Measurements from ENCODE around the gene ZNF516.

ZNF516 gene

GRCh38 chr18:76364282-76365259 lies 130.5 kb downstream of the ZNF516 start:
- DNase-seq (ENCODE audit: low read depth in 2 of 2): no peak

DNA sequence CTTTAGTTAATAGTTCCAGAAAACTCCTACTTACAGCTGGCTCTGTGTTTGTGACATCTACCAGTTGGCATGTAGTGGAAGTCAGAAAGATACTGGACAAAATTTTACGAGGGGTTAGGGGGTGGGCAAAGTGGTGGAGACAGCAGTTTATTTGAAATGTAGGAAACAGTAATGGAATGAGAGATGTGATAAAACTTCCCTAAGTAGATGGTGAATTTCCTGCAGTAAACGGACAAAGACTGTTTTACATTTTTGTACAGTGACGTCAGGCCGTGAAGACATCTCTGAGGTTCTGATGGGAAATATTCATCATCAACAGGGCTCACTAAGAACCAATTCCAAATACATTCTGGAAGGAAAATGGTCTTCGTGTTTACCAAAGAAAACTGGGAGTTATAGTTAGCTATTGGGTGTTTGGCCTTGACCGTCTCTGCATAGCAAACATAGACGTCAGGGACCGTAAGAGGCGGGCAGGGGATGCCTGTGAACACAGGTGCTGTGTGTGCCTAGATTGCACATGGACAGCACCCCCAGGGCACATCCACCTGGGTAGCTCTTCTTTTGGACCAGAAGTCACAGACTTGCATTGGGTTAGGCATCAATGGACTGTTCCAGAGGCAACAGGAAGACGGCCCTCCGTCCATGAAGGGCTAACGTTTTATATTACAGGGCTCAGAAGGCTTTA lies 131.5 kb downstream of the ZNF516 start:
- no peak for DNase-seq (ENCODE audit: low read depth in 2 of 2)

- no peak for DNase-seq (ENCODE audit: low read depth in 2 of 2)
Measured at GRCh38 chr18:76362676-76363075, 132.4 kb downstream of the ZNF516 start.

DNA sequence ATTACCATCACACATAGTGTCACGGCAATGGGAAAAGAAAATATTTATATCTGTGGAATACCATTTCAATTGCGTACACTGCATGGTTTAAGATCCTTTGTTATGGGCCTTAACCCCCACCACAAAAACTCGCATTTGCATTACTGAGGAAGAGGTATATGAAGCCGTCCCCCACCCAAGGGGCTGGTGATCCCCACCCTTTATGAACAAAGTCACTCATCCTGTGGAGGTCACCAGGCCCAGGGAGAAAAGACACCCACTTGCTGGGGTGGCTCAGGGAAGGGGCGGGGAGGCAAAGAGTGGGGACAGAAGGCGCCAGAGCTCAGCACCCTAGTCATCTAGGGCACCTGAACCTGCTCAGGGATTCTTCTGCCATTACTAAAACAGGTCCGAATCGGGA lies 133.8 kb downstream of the ZNF516 start:
- DNase-seq (ENCODE audit: low read depth in 2 of 2): no peak

GRCh38 chr18:76359909-76360308 lies 135.1 kb downstream of the ZNF516 start:
- DNase-seq (ENCODE audit: low read depth in 2 of 2): no peak

GRCh38 chr18:76358774-76359173 lies 136.3 kb downstream of the ZNF516 start:
- DNase-seq (ENCODE audit: low read depth in 2 of 2): no peak

DNA sequence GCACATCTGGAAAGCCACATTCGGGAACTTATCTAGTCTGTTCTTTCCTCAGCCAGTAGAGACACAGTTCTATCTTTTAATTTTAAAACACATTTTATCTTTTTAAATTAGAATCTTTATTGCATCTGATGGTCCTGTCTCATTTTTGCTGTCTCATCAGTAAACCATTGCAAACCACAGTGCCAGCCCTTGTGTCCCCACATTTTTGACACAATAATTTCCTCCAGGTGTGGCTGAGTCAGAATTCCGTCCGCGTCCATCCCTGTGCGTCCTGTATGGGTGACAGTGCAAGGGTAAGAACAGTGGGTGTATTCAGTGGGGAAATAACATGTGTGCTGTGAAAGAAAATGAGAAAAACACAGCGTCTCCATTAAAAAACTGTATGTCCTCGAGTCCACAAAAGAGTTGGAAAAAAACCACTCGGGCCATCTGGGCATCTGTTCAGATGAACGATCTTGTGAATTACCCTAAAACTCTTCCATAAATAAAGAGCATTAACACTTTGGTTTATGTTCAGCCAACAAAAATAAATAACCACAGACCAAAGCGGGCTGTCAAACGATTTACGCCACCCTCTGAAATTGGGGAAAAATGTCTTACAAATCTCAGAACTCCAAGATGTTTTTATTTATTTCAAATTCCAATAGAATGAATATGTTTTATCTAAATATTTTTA lies 137.3 kb downstream of the ZNF516 start:
- DNase-seq (ENCODE audit: low read depth in 2 of 2): no peak

DNA sequence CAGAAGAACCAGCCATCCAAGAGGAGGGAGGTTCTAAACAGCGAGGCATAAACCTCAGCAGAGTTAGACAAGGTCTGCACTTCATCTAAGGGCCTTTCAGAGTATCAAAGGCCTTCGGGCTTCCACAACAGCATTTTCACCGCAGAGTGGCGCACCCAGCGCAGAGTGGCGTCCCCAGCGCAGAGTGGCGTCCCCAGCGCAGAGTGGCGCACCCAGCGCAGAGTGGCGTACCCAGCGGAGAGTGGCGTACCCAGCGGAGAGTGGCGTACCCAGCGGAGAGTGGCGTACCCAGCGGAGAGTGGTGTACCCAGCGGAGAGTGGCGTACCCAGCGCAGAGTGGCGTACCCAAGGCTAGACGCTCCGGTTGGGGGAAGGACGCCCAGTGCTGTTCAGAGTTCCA lies 137.9 kb downstream of the ZNF516 start:
- no peak for DNase-seq (ENCODE audit: low read depth in 2 of 2)

- no peak for DNase-seq (ENCODE audit: low read depth in 2 of 2)
Measured at GRCh38 chr18:76356666-76357065, 138.4 kb downstream of the ZNF516 start.

DNA sequence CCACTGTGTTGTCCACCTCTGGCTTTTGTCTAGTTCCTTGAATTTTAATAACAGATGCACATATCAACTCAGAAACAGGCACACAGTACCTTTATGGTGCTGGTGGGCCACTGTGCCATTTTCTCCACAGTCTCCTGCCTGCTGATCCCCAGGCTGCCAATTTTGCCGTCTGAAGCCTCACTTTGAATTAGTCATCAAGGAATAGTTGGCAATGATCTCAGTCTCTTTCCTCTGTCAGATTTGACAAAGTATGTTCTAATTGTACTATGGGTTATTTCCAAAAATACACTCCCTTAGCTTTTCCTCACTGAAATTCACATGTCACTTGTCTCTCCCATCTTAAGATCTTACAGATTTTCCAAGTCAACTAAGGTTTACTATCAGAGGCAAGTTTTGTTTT lies 140.7 kb downstream of the ZNF516 start:
- no peak for DNase-seq (ENCODE audit: low read depth in 2 of 2)

- no peak for DNase-seq (ENCODE audit: low read depth in 2 of 2)
Measured at GRCh38 chr18:76353500-76353899, 141.5 kb downstream of the ZNF516 start.

- DNase-seq (ENCODE audit: low read depth in 2 of 2): no peak
Measured at GRCh38 chr18:76353046-76353445, 142.0 kb downstream of the ZNF516 start.

- no peak for DNase-seq (ENCODE audit: low read depth in 2 of 2)
Measured at GRCh38 chr18:76351961-76352581, 143.0 kb downstream of the ZNF516 start.

DNA sequence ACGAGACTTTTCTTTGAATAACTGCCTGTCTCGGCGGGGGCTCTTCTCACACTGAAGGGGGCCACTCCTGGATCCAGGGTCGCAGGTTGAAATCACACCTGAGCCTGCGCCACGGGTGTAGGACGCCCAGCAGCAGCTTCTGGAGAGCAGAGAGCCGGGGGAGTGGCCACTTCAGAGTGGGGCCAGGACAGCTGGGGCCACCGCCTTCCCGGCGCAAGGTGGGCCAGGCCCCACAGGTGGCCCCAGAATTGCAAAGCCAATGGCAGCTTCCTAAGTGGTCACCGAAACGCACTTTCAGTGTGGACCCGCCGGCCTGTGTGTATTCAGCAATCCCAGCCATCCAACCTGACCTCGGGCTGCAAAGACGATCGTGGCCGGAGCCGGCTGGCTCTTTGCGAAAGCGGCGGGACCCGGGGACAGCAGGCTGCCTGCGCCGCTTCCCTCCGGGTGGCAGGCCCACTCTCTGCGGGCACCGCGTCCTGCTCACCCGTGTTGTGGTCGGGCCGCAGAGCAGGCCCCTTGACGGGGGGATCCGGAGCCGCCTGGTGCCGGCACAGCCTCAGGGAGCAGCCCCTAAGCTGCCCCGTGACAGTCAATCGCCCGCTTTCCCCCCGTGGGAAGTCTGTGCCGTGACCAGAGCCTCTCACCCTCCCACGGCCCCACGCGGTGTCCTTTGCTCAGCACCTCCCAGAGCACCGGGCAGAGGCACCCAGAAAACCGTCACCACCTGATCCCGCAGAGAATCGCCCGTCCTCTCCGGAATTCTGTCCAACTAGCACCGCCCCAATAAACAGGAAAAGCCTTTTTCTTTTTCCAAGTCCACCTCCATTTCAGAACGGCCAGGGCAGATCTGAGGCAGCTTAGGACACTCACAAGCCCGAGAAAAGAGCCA lies 144.7 kb downstream of the ZNF516 start:
- DNase-seq (ENCODE audit: low read depth in 2 of 2): no peak

DNA sequence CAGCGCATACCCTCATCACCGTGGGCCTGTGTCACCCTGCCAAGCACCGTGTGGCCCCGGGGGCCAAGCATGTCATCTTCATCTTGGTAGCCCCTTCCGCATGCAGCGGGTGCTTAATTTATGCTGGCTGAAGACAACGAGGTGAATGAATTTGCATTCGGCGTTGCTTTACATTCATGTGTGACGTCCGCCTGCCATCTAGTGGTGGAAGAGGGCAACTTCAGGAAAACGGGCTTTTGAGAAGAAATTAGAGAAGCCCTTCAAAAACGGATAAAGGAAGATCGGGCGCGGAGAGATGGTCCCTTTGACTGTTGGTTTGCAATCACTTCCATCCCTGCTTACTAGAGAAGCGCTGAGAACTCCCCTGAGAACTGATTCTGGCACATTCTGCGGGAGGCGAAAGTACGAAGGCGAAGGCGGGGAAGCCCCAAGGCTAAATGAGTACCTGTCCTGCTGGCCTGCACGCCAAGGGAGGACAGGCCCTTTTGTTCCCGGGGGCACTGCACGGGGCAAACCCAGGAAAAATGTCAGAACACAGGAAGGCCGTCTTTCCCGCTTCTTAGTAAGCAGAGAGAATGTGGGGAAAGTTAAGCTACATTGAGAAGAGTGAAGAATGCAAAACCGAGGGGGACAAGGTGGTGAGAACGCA lies 145.9 kb downstream of the ZNF516 start:
- peak; percentile 38 to 59 for DNase-seq (ENCODE audit: low read depth in 2 of 2)

- DNase-seq (ENCODE audit: low read depth in 2 of 2): no peak
Measured at GRCh38 chr18:76348267-76349066, 146.6 kb downstream of the ZNF516 start.

- DNase-seq (ENCODE audit: low read depth in 2 of 2): no peak
Measured at GRCh38 chr18:76347341-76347740, 147.7 kb downstream of the ZNF516 start.

DNA sequence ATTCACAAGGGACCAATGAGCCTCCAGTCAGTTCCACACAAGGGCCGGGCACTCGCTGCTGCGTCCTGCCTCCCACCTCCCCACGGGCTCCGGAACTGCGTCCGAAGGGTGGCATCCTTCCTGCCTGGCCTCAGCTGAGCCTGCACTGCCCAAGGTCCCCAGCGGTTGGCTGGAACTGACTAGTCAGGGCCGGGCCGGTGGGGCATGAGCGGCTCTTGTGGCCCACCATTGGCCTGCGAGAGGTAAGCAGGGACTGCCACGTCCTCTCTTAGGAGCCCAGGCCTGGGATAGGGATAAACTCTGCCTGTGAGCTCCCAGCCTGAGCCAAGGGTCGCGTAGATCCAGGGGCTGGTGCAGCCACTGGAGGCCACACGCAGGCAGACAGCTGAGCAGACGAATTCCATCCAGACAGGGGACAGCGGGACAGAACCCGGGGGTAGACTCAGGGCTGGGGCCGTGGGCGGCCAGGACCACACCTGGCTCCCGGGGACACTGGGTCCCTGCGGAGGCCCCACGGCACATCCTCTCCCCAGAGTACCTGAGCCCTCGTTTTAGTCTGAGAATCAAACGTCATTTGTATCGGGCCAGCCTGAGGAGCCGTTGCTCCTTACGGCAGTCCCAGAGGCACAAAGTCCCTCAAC lies 148.4 kb downstream of the ZNF516 start:
- no peak for DNase-seq (ENCODE audit: low read depth in 2 of 2)

GRCh38 chr18:76345901-76346300 lies 149.1 kb downstream of the ZNF516 start:
- no peak for DNase-seq (ENCODE audit: low read depth in 2 of 2)
